ENCODE measurements around the gene TSNAX. TPM values are rescaled to one million over a fixed set of nuclear protein-coding genes. Genes with fewer than 3 reads are reported as not detected.

Gene TSNAX
- total and polyA plus RNA-seq, 2 of the 8 experiments (the other 6 are each of a cell fraction or from before 2014, with no cell fraction given) = 7.7 to 34.0 TPM

GRCh38 chr1:231526536-231526935 lies 1.9 kb upstream of the TSNAX start:
- Histone ChIP-seq H2BK5ac (ENCODE audit: low read depth, low read length) (no peak overlapping the region), H3K9ac (replicated peaks in 1 of 4; ENCODE audit: extremely low read depth in 1 of 4, low read depth in 3 of 4, low read length in 3 of 4) (no peak overlapping the region; a peak in 1 of 7 replicates), H3K79me2 (ENCODE audit: control insufficient read depth in 1 of 2, insufficient read depth in 2 of 2, low read length in 2 of 2) (peaks cover 7 to 24% of the 10 kb centered on the region in 2 experiments), H2BK20ac (ENCODE audit: low read length) (no peak overlapping the region), H3K36me3 (ENCODE audit: control insufficient read depth in 2 of 4, insufficient read depth in 4 of 4, low read length in 3 of 4) (peaks cover 0 to 6% (median 0%) of the 10 kb centered on the region in 4 experiments; a peak in 2 of 8 replicates), H3K14ac (ENCODE audit: insufficient read length) (no peak overlapping the region), H2BK12ac (ENCODE audit: low read depth, low read length) (no peak overlapping the region), H3K27ac (ENCODE audit: low read depth, low read length) (no peak overlapping the region; the same call in 1 of the 2 replicates), H4K8ac (ENCODE audit: extremely low read depth, insufficient read depth, low read length) (no peak overlapping the region), H3K4ac (replicated peaks; ENCODE audit: insufficient read length, low read depth, low read length) (peak overlapping the region; percentile 13), H3K56ac (replicated peaks; ENCODE audit: insufficient read length, low read depth, low read length) (no peak overlapping the region), H3K9me3 (ENCODE audit: insufficient read depth in 2 of 2, low read depth in 1 of 2, low read length in 1 of 2) (no peaks in the 10 kb centered on the region), H4K20me1 (replicated peaks in 1 of 2; ENCODE audit: control insufficient read depth in 1 of 2, insufficient read depth in 2 of 2, low read length in 2 of 2) (peaks cover 0 to 3% of the 10 kb centered on the region in 2 experiments), H3K23ac (ENCODE audit: insufficient read length) (no peak overlapping the region), H2BK15ac (ENCODE audit: low read length) (no peak overlapping the region), H3K4me2 (ENCODE audit: insufficient read depth in 1 of 2, low read depth in 2 of 2, low read length in 2 of 2) (peak overlapping the region; percentile 43 to 97), H3K27me3 (replicated peaks in 1 of 4; ENCODE audit: control insufficient read depth in 3 of 4, extremely low read depth in 1 of 4, insufficient read depth in 3 of 4, low read length in 3 of 4) (no peaks in the 10 kb centered on the region; a peak in 1 of 7 replicates), H3K18ac (ENCODE audit: extremely low read depth, low read length) (no peak overlapping the region; the same call in 1 of the 2 replicates), H3K4me3 (ENCODE audit: extremely low read depth in 1 of 4, insufficient read depth in 2 of 4, low read depth in 3 of 4, low read length in 4 of 4) (peak overlapping the region in 1 of 4 experiments; percentile 15; a peak in 1 of 8 replicates), H2AFZ (ENCODE audit: low read length) (no peak overlapping the region), H3K23me2 (ENCODE audit: low read depth, low read length) (peaks cover 4% of the 10 kb centered on the region; the same call in 1 of the 2 replicates), H3K4me1 (replicated peaks in 1 of 4; ENCODE audit: control insufficient read depth in 3 of 4, insufficient read depth in 4 of 4, low read length in 3 of 4) (peaks cover 2 to 20% (median 16%) of the 10 kb centered on the region in 4 experiments; a peak in 6 of 7 replicates), H4K91ac (replicated peaks; ENCODE audit: insufficient read length, low read length) (no peak overlapping the region), H3K79me1 (ENCODE audit: low read depth, low read length) (peaks cover 4% of the 10 kb centered on the region; the same call in 1 of the 2 replicates), H2AK5ac (ENCODE audit: low read depth, low read length) (no peak overlapping the region), H4K5ac (ENCODE audit: insufficient read length, low read depth, low read length) (no peak overlapping the region), H2BK120ac (replicated peaks; ENCODE audit: low read depth, low read length) (no peak overlapping the region)
- FAIRE-seq (no peak), DNase-seq (ENCODE audit: low read depth in 1 of 2, low spot score in 2 of 2) (no peak)
- ChIA-PET POLR2A (ENCODE audit: partially characterized antibody) (interaction anchor here (0.7 to 1.4 kb wide), 2 partner anchors 20 to 87 kb away, joined by 3 to 4 read pairs; no protein-coding TSS in a partner anchor), CTCF (ENCODE audit: partially characterized antibody) (interaction anchor here (1.0 to 1.5 kb wide), 2 partner anchors 106 to 256 kb away, joined by 3 to 4 read pairs; no protein-coding TSS in a partner anchor)
- TF ChIP-seq KDM1A (IDR thresholded peaks at IDR 0.05; ENCODE audit: borderline replicate concordance, low read length) = no peak
